Adrenal gland (tissue), 12 donors: ENCODE data around the gene PGAP3. TPM values are rescaled to one million over a fixed set of nuclear protein-coding genes. Genes with fewer than 3 reads are reported as not detected.

Experiments
- DNase-seq, 7 donors: peaks; one replicate each; pipeline ENCODE4 v3.0.0-alpha.2; 2019 to 2020
- H3K27ac ChIP-seq, 5 donors: fragments of 200-600 bp; sonication (generic) in 4 of 5; 1 replicate in 3 of 5; 2 replicates in 2 of 5; pipeline versions ENCODE4 v1.5.1 to v1.8.0; 2016 to 2020; ENCODE audit warnings: mild to moderate bottlenecking in 1 of 5
- H3K27me3 ChIP-seq: fragments of 200-600 bp; 2 replicates; pipeline ENCODE4 v1.8.0; 2021
- H3K36me3 ChIP-seq, 2 donors: fragments of 200-600 bp; replicated peaks in 1 of 2; 1 replicate in 1 of 2; 2 replicates in 1 of 2; pipeline versions ENCODE4 v1.5.1 to v1.8.0; 2018 to 2022
- H3K4me1 ChIP-seq, 2 donors: fragments of 200-600 bp; replicated peaks in 1 of 2; 1 replicate in 1 of 2; 2 replicates in 1 of 2; pipeline versions ENCODE4 v1.5.1 to v1.8.0; 2018 to 2021
- H3K4me3 ChIP-seq, 4 donors: fragments of 200-600 bp; sonication (generic) in 3 of 4; one replicate each; pipeline ENCODE4 v1.5.1; 2016 to 2018
- H3K9me3 ChIP-seq, 3 donors: fragments of 200-600 bp; sonication (generic) in 1 of 3; replicated peaks in 1 of 3; 1 replicate in 2 of 3; 2 replicates in 1 of 3; pipeline versions ENCODE4 v1.5.1 to v1.8.0; 2016 to 2021
- CTCF ChIP-seq, 6 experiments: fragments of 450-650 bp in 4 of 6; fragments of 200-600 bp in 2 of 6; sonication (generic) in 1 of 6; IDR thresholded peaks; 1 replicate in 5 of 6; 2 replicates in 1 of 6; pipeline versions ENCODE4 v1.5.1 to v1.8.0; 2016 to 2021; ENCODE audit warnings: antibody characterized with exemption in 6 of 6, mild to moderate bottlenecking in 2 of 6, moderate library complexity in 1 of 6
- POLR2A ChIP-seq, 2 donors: fragments of 450-650 bp; IDR thresholded peaks; one replicate each; pipeline ENCODE4 v1.6.1; 2017; ENCODE audit warnings: antibody characterized with exemption in 2 of 2, mild to moderate bottlenecking in 2 of 2, moderate library complexity in 1 of 2
- WGBS, 4 donors: extraction: QIAGEN DNeasy Blood & Tissue Kit in 2 of 4; methylation state at CpG; one replicate each; pipeline versions ENCODE4 v1.1.5 to v1.1.7; 2013 to 2017; 5-methylcytosine and 5-hydroxymethylcytosine counted together
- intact Hi-C, 2 donors: fragments of 100-400 bp; cut with DNase I; formaldehyde crosslinking; loops; one replicate each; pipeline versions ENCODE4 v1.14.1 to v1.15.0; 2022 to 2023
- polyA plus RNA-seq, 3 donors: library from polyadenylated mRNA; stranded (reverse); fragments of 200-250 nt in 2 of 3; fragments of 350-450 nt in 1 of 3; fragmentation: Illumina TruSeq in 1 of 3; extraction: RNeasy Lipid Tissue Mini Kit (QIAGEN cat#74804) in 1 of 3; gene quantifications; one replicate each; pipeline ENCODE4 v1.2.3, GENCODE V29; 2013 to 2014
- total RNA-seq, 9 donors: library from RNA; depleted of rRNA in 4 of 9; stranded (reverse); fragments of >200 nt in 4 of 9; fragments of 120-200 nt in 1 of 9; fragmentation: NEBNext Ultra II Directional in 1 of 9; extraction: Animal tissue kit (Norgen Biotek cat#: 25700) in 1 of 9; gene quantifications; one replicate each; pipeline versions ENCODE4 v1.1.0 to v1.2.4, GENCODE V29; 2013 to 2023
- donor health status: healthy with polysubstance abuse.
- donor health status: Bipolar disorder and iron deficiency.
- donor health status: DM: yes; HTN: yes; CAD: no.
- donor health status: DM: no; HTN: no; CAD: no.
- donor health status: DM: no; HTN: no; CAD: no.
- donor health status: DM: yes; HTN: yes; CAD: no.

The PGAP3 gene
- total and polyA plus RNA-seq, 12 donors, result 7.6 to 35.1 (median 22.7) TPM

GRCh38 chr17:39679521-39680192 lies 8.2 kb downstream of the PGAP3 start:
- H3K9me3 ChIP-seq, result no peaks in the 10 kb centered on the region
- H3K27ac ChIP-seq, result no peak overlapping the region
- H3K36me3 ChIP-seq, result no peaks in the 10 kb centered on the region
- 78 to 81% (median 79%) methylated on average over 11 to 12 of the region's 12 CpGs for WGBS, 4 donors
- no peak for TF ChIP-seq POLR2A (IDR thresholded peaks at IDR 0.05)
- no peak for TF ChIP-seq CTCF (IDR thresholded peaks at IDR 0.05)
- H3K4me1 ChIP-seq, result peaks cover 0 to 5% of the 10 kb centered on the region in 2 donors
- no peak overlapping the region for H3K4me3 ChIP-seq
- H3K27me3 ChIP-seq, result no peaks in the 10 kb centered on the region
- DNase-seq, result no peak
- intact Hi-C loops, result no loop called here

GRCh38 chr17:39678340-39679116 lies 9.3 kb downstream of the PGAP3 start:
- intact Hi-C loops, result no loop called here
- peaks cover 0 to 5% of the 10 kb centered on the region in 2 donors for H3K4me1 ChIP-seq
- no peak overlapping the region for H3K4me3 ChIP-seq
- no peaks in the 10 kb centered on the region for H3K36me3 ChIP-seq
- 89 to 93% (median 91%) methylated on average over 6 to 13 of the region's 13 CpGs for WGBS, 4 donors
- no peak for TF ChIP-seq CTCF (IDR thresholded peaks at IDR 0.05)
- no peaks in the 10 kb centered on the region for H3K9me3 ChIP-seq
- H3K27ac ChIP-seq, result no peak overlapping the region
- H3K27me3 ChIP-seq, result no peaks in the 10 kb centered on the region
- DNase-seq, result no peak

GRCh38 chr17:39677542-39678339 lies 10.1 kb downstream of the PGAP3 start:
- WGBS, 4 donors, result 67 to 84% (median 76%) methylated on average over 13 of the region's 13 CpGs
- TF ChIP-seq CTCF (IDR thresholded peaks at IDR 0.05), result no peak
- TF ChIP-seq POLR2A (IDR thresholded peaks at IDR 0.05), result no peak
- Histone ChIP-seq H3K9me3 (no peaks in the 10 kb centered on the region), H3K36me3 (no peaks in the 10 kb centered on the region), H3K27me3 (no peaks in the 10 kb centered on the region), H3K4me3 (no peak overlapping the region), H3K27ac (no peak overlapping the region), H3K4me1 (peaks cover 0 to 5% of the 10 kb centered on the region in 2 donors)
- DNase-seq, result peak in 2 of 7 donors; percentile 14 to 59
- intact Hi-C loops, result no loop called here

GRCh38 chr17:39677072-39677471 lies 10.8 kb downstream of the PGAP3 start:
- Histone ChIP-seq H3K27me3 (no peaks in the 10 kb centered on the region), H3K4me1 (peaks cover 0 to 5% of the 10 kb centered on the region in 2 donors), H3K9me3 (no peaks in the 10 kb centered on the region), H3K4me3 (no peak overlapping the region), H3K36me3 (no peaks in the 10 kb centered on the region), H3K27ac (no peak overlapping the region)
- no peak for TF ChIP-seq CTCF (IDR thresholded peaks at IDR 0.05)
- TF ChIP-seq POLR2A (IDR thresholded peaks at IDR 0.05), result no peak
- DNase-seq, result no peak
- intact Hi-C loops, result no loop called here
- WGBS, 4 donors, result 78 to 97% (median 88%) methylated on average over 6 to 8 of the region's 8 CpGs
